Measurements from ENCODE around the gene RNU6-8.

DNA sequence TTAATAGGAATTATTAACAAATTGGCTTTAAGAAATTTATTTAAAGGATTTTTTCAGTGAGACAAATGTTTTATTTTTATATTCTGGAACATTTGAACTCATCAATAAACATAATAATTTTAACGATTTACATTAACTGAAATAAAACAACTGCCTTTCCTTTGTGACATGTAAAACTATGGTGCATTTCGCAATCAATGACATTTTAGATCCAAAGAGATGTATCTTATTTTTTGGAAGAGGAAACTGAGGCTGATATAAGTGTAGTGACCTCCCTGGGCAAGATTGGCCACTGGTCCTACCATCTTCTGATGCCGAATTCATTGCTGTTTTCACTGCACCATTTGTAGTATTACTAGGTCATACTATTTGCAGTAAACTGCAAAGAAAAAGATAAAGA, 2.5 kb upstream of the RNU6-8 start:
- TF ChIP-seq, protein P1, sequence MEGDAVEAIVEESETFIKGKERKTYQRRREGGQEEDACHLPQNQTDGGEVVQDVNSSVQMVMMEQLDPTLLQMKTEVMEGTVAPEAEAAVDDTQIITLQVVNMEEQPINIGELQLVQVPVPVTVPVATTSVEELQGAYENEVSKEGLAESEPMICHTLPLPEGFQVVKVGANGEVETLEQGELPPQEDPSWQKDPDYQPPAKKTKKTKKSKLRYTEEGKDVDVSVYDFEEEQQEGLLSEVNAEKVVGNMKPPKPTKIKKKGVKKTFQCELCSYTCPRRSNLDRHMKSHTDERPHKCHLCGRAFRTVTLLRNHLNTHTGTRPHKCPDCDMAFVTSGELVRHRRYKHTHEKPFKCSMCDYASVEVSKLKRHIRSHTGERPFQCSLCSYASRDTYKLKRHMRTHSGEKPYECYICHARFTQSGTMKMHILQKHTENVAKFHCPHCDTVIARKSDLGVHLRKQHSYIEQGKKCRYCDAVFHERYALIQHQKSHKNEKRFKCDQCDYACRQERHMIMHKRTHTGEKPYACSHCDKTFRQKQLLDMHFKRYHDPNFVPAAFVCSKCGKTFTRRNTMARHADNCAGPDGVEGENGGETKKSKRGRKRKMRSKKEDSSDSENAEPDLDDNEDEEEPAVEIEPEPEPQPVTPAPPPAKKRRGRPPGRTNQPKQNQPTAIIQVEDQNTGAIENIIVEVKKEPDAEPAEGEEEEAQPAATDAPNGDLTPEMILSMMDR (IDR thresholded peaks at IDR 0.05): no peak
- no peak for TF ChIP-seq EZH2 (IDR thresholded peaks at IDR 0.05; ENCODE audit: borderline replicate concordance, insufficient read depth, low read depth, low read length, poor library complexity, severe bottlenecking)
